ENCODE measurements around the gene WDR26.

The WDR26 gene

DNA sequence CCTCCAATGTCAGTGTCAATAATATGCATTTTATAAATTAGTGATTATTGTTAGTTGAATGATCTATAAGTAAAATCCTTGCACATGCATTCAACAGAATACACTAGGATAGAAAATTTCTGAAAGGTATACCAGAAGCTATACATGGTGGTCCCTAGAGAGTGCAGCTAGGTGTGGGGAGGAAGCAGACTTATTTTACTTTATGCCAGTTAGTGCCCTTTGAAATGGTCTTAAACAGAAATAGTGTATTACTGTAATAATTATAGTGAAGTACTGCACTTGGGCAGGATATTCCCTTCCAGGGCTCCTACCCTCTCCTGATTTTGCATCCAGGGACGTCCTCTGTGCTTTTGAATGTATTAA lies 23.2 kb upstream of the WDR26 start:
- TF ChIP-seq ESRRG (CRISPR knock-in tag; IDR thresholded peaks at IDR 0.05) = no peak
- no peak for TF ChIP-seq OSR1 (CRISPR knock-in tag; IDR thresholded peaks at IDR 0.05)
- TF ChIP-seq ZNF8 (CRISPR knock-in tag; IDR thresholded peaks at IDR 0.05) = no peak
- TF ChIP-seq ZNF565 (CRISPR knock-in tag; conservative IDR thresholded peaks at IDR 0.05; ENCODE audit: low read depth) = no peak
- TF ChIP-seq TCF4 (CRISPR knock-in tag; IDR thresholded peaks at IDR 0.05; ENCODE audit: borderline replicate concordance) = no peak
- TF ChIP-seq, protein P1, sequence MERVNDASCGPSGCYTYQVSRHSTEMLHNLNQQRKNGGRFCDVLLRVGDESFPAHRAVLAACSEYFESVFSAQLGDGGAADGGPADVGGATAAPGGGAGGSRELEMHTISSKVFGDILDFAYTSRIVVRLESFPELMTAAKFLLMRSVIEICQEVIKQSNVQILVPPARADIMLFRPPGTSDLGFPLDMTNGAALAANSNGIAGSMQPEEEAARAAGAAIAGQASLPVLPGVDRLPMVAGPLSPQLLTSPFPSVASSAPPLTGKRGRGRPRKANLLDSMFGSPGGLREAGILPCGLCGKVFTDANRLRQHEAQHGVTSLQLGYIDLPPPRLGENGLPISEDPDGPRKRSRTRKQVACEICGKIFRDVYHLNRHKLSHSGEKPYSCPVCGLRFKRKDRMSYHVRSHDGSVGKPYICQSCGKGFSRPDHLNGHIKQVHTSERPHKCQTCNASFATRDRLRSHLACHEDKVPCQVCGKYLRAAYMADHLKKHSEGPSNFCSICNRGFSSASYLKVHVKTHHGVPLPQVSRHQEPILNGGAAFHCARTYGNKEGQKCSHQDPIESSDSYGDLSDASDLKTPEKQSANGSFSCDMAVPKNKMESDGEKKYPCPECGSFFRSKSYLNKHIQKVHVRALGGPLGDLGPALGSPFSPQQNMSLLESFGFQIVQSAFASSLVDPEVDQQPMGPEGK (CRISPR knock-in tag; IDR thresholded peaks at IDR 0.05; ENCODE audit: borderline replicate concordance) = no peak
- no peak for TF ChIP-seq CREB5 (CRISPR knock-in tag; IDR thresholded peaks at IDR 0.05; ENCODE audit: low read depth)
- TF ChIP-seq PPARA (CRISPR knock-in tag; IDR thresholded peaks at IDR 0.05; ENCODE audit: borderline replicate concordance) = no peak
- TF ChIP-seq ISL1 (CRISPR knock-in tag; IDR thresholded peaks at IDR 0.05) = no peak
- TF ChIP-seq CSDC2 (CRISPR knock-in tag; IDR thresholded peaks at IDR 0.05) = no peak
- no peak for TF ChIP-seq GLIS3 (CRISPR knock-in tag; IDR thresholded peaks at IDR 0.05)
- TF ChIP-seq TOX (CRISPR knock-in tag; IDR thresholded peaks at IDR 0.05; ENCODE audit: borderline replicate concordance) = no peak
- TF ChIP-seq, protein P2, sequence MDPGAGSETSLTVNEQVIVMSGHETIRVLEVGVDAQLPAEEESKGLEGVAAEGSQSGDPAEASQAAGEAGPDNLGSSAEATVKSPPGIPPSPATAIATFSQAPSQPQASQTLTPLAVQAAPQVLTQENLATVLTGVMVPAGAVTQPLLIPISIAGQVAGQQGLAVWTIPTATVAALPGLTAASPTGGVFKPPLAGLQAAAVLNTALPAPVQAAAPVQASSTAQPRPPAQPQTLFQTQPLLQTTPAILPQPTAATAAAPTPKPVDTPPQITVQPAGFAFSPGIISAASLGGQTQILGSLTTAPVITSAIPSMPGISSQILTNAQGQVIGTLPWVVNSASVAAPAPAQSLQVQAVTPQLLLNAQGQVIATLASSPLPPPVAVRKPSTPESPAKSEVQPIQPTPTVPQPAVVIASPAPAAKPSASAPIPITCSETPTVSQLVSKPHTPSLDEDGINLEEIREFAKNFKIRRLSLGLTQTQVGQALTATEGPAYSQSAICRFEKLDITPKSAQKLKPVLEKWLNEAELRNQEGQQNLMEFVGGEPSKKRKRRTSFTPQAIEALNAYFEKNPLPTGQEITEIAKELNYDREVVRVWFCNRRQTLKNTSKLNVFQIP (CRISPR knock-in tag; IDR thresholded peaks at IDR 0.05; ENCODE audit: borderline replicate concordance, low read depth) = no peak
- TF ChIP-seq ZFP3 (CRISPR knock-in tag; IDR thresholded peaks at IDR 0.05) = no peak
- TF ChIP-seq, protein P3, sequence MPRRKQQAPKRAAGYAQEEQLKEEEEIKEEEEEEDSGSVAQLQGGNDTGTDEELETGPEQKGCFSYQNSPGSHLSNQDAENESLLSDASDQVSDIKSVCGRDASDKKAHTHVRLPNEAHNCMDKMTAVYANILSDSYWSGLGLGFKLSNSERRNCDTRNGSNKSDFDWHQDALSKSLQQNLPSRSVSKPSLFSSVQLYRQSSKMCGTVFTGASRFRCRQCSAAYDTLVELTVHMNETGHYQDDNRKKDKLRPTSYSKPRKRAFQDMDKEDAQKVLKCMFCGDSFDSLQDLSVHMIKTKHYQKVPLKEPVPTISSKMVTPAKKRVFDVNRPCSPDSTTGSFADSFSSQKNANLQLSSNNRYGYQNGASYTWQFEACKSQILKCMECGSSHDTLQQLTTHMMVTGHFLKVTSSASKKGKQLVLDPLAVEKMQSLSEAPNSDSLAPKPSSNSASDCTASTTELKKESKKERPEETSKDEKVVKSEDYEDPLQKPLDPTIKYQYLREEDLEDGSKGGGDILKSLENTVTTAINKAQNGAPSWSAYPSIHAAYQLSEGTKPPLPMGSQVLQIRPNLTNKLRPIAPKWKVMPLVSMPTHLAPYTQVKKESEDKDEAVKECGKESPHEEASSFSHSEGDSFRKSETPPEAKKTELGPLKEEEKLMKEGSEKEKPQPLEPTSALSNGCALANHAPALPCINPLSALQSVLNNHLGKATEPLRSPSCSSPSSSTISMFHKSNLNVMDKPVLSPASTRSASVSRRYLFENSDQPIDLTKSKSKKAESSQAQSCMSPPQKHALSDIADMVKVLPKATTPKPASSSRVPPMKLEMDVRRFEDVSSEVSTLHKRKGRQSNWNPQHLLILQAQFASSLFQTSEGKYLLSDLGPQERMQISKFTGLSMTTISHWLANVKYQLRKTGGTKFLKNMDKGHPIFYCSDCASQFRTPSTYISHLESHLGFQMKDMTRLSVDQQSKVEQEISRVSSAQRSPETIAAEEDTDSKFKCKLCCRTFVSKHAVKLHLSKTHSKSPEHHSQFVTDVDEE (CRISPR knock-in tag; IDR thresholded peaks at IDR 0.05) = no peak
- no peak for TF ChIP-seq ZNF70 (CRISPR knock-in tag; IDR thresholded peaks at IDR 0.05)
- no peak for TF ChIP-seq ARNTL (CRISPR knock-in tag; IDR thresholded peaks at IDR 0.05; ENCODE audit: borderline replicate concordance, low read depth)
- TF ChIP-seq ZC3H10 (CRISPR knock-in tag; IDR thresholded peaks at IDR 0.05) = no peak
- TF ChIP-seq RARB (CRISPR knock-in tag; IDR thresholded peaks at IDR 0.05) = no peak
- no peak for TF ChIP-seq SNAI2 (CRISPR knock-in tag; IDR thresholded peaks at IDR 0.05)
- peak; percentile 26 for ATAC-seq

DNA sequence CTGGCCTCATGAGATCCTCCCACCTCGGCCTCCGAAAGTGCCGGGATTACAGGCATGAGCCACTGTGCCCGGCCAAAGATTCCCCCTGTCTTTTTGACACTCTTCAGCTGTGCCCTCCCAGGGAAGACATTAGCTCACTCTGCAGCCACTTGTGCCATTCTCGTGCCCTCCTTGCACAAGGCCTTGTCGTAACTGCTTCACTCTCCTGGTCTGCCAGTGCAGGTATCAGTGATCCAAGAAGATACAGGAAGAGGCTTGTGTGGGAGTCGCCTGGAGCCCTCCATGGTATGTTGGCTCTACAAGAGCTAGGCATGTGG lies 22.0 kb upstream of the WDR26 start:
- no peak for ATAC-seq
- TF ChIP-seq ZC3H10 (CRISPR knock-in tag; IDR thresholded peaks at IDR 0.05) (no peak), ARNTL (CRISPR knock-in tag; IDR thresholded peaks at IDR 0.05; ENCODE audit: borderline replicate concordance, low read depth) (no peak), TOX (CRISPR knock-in tag; IDR thresholded peaks at IDR 0.05; ENCODE audit: borderline replicate concordance) (no peak), CSDC2 (CRISPR knock-in tag; IDR thresholded peaks at IDR 0.05) (no peak), ISL1 (CRISPR knock-in tag; IDR thresholded peaks at IDR 0.05) (no peak), PPARA (CRISPR knock-in tag; IDR thresholded peaks at IDR 0.05; ENCODE audit: borderline replicate concordance) (no peak), ZFP3 (CRISPR knock-in tag; IDR thresholded peaks at IDR 0.05) (no peak), CREB5 (CRISPR knock-in tag; IDR thresholded peaks at IDR 0.05; ENCODE audit: low read depth) (no peak), ZFP30 (CRISPR knock-in tag; IDR thresholded peaks at IDR 0.05) (no peak), RARB (CRISPR knock-in tag; IDR thresholded peaks at IDR 0.05) (no peak), ESRRG (CRISPR knock-in tag; IDR thresholded peaks at IDR 0.05) (no peak)
- TF ChIP-seq, protein P2 (CRISPR knock-in tag; IDR thresholded peaks at IDR 0.05; ENCODE audit: borderline replicate concordance, low read depth) = no peak
- TF ChIP-seq, protein P3 (CRISPR knock-in tag; IDR thresholded peaks at IDR 0.05) = no peak

Data from SK-N-SH treated with all-trans-retinoic acid at 6 μM for 48 hours (cell line).